Measurements from ENCODE around the gene ZDHHC11B. TPM values are rescaled to one million over a fixed set of nuclear protein-coding genes. Genes with fewer than 3 reads are reported as not detected.
"Not testable (repeated sequence)": the region's sequence is repeated elsewhere in the genome, so short reads cannot be mapped to it uniquely, and the experiment has no call there.

The ZDHHC11B gene, protein sequence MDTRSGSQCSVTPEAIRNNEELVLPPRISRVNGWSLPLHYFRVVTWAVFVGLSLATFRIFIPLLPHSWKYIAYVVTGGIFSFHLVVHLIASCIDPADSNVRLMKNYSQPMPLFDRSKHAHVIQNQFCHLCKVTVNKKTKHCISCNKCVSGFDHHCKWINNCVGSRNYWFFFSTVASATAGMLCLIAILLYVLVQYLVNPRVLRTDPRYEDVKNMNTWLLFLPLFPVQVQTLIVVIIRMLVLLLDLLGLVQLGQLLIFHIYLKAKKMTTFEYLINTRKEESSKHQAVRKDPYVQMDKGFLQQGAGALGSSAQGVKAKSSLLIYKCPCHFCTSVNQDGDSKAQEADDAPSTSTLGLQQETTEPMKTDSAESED
- total RNA-seq: not detected in 2 replicates

GRCh38 chr5:784428-785177 is at the start of gene ZDHHC11B:
TSS of gene ZDHHC11B (minus strand) at chr5:784729. CDS start at chr5:766919, 17,810 bp downstream.
- H3K4me3 Mint-ChIP-seq: peak within 1 kb of the TSS; percentile 79
- H3K9me3 Mint-ChIP-seq; H3K27ac Mint-ChIP-seq; intact Hi-C loops (cut with micrococcal nuclease); H3K27me3 Mint-ChIP-seq; H3K4me1 Mint-ChIP-seq; H3K36me3 Mint-ChIP-seq (ENCODE audit: low read depth): not testable (repeated sequence)
- peak; percentile 95 for DNase-seq

- H3K4me3 Mint-ChIP-seq; intact Hi-C loops (cut with micrococcal nuclease); H3K36me3 Mint-ChIP-seq (ENCODE audit: low read depth); H3K27me3 Mint-ChIP-seq; DNase-seq; H3K4me1 Mint-ChIP-seq; H3K27ac Mint-ChIP-seq; H3K9me3 Mint-ChIP-seq: not testable (repeated sequence)
Measured at GRCh38 chr5:834013-834412, 49.5 kb upstream of the ZDHHC11B start.

GRCh38 chr5:828194-828593 is 43.7 kb upstream of the ZDHHC11B start:
- DNase-seq; H3K27ac Mint-ChIP-seq; H3K27me3 Mint-ChIP-seq; H3K4me1 Mint-ChIP-seq; H3K9me3 Mint-ChIP-seq; H3K4me3 Mint-ChIP-seq; intact Hi-C loops (cut with micrococcal nuclease): not testable (repeated sequence)
- H3K36me3 Mint-ChIP-seq (ENCODE audit: low read depth): peaks cover 15% of the 10 kb centered on the region

DNA sequence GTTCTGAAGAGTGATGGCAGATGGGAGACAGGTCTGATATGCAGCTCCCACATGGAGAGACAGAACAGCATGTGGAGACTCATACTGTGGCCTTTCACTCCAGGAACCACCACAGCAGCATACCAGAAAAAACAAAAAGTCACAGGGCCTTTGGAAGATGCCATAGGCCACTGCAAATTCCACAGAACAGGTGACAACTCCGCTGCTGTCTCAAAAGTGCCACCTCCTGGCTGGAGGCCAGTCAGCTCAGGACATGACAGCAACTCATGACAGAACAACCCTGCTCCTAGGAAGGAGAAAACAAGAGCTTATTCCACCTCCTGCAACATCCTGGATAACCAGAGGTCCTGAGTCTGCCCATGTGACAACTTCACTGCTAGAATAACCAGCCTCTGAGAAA is 41.0 kb upstream of the ZDHHC11B start:
- H3K9me3 Mint-ChIP-seq; DNase-seq; H3K27ac Mint-ChIP-seq; H3K4me1 Mint-ChIP-seq; intact Hi-C loops (cut with micrococcal nuclease); H3K27me3 Mint-ChIP-seq; H3K4me3 Mint-ChIP-seq: not testable (repeated sequence)
- H3K36me3 Mint-ChIP-seq (ENCODE audit: low read depth): peaks cover 21% of the 10 kb centered on the region

- no peak overlapping the region for H3K4me3 Mint-ChIP-seq
- H3K27ac Mint-ChIP-seq: no peak overlapping the region
- no peaks in the 10 kb centered on the region for H3K9me3 Mint-ChIP-seq
- no peaks in the 10 kb centered on the region for H3K27me3 Mint-ChIP-seq
- intact Hi-C loops (cut with micrococcal nuclease): no loop called here
- no peaks in the 10 kb centered on the region for H3K4me1 Mint-ChIP-seq
- no peak for DNase-seq
- H3K36me3 Mint-ChIP-seq (ENCODE audit: low read depth): peaks cover 24% of the 10 kb centered on the region
Measured at GRCh38 chr5:821504-821903, 37.0 kb upstream of the ZDHHC11B start.

- Mint-ChIP-seq H3K4me1 (no peaks in the 10 kb centered on the region), H3K4me3 (no peak overlapping the region), H3K9me3 (no peaks in the 10 kb centered on the region), H3K36me3 (ENCODE audit: low read depth) (peaks cover 27% of the 10 kb centered on the region), H3K27ac (no peak overlapping the region), H3K27me3 (no peaks in the 10 kb centered on the region)
- DNase-seq: no peak
- intact Hi-C loops (cut with micrococcal nuclease): no loop called here
Measured at GRCh38 chr5:820245-820644, 35.7 kb upstream of the ZDHHC11B start.

- no peak for DNase-seq
- Mint-ChIP-seq H3K27me3 (no peaks in the 10 kb centered on the region), H3K27ac (peak overlapping the region; percentile 39), H3K4me1 (no peaks in the 10 kb centered on the region), H3K4me3 (no peak overlapping the region), H3K36me3 (ENCODE audit: low read depth) (peaks cover 20% of the 10 kb centered on the region), H3K9me3 (no peaks in the 10 kb centered on the region)
- intact Hi-C loops (cut with micrococcal nuclease): no loop called here
Measured at GRCh38 chr5:819078-819477, 34.5 kb upstream of the ZDHHC11B start.

DNA sequence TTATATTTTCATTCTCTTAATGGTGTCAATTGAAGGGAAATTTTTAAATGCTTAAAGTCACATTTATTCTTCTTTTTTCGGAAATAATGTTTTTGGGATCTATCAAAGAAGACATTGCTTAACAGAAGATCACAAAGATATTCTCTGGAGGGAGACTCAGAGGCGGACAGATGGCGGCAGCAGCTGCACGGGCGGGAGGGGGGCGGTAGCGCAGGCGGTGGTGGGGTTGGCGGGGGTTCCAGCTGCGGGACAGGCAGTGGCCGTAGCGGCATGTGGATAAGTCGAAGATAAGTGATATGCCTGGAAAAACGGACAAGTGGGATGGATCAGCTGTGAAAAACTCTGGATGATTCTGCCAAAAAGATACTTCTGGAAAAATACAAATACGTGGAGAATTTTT is 31.6 kb upstream of the ZDHHC11B start:
- no peak for DNase-seq
- no peaks in the 10 kb centered on the region for H3K9me3 Mint-ChIP-seq
- intact Hi-C loops (cut with micrococcal nuclease): no loop called here
- H3K27ac Mint-ChIP-seq: no peak overlapping the region
- H3K4me3 Mint-ChIP-seq: no peak overlapping the region
- peaks cover 11% of the 10 kb centered on the region for H3K36me3 Mint-ChIP-seq (ENCODE audit: low read depth)
- H3K4me1 Mint-ChIP-seq: no peaks in the 10 kb centered on the region
- H3K27me3 Mint-ChIP-seq: no peaks in the 10 kb centered on the region

DNA sequence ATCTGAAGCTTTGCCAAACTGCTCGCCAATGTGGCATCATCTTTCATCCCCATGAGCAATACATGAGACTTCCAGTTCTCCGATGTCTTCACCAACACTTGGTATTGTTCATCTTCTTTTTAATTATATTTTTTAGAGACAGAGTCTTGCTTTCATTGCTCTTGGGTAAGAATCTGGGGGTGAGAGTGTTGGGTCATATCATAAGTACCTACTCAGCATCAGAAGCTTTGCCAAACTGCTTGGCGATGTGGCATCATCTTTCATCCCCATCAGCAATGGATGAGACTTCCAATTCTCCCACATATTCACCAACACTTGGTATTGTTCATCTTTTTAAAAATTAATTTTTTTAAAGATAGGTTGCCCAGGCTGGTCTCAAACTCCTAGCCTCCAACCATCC is 30.9 kb upstream of the ZDHHC11B start:
- H3K27ac Mint-ChIP-seq: no peak overlapping the region
- intact Hi-C loops (cut with micrococcal nuclease): no loop called here
- DNase-seq: no peak
- H3K4me1 Mint-ChIP-seq: no peaks in the 10 kb centered on the region
- no peaks in the 10 kb centered on the region for H3K9me3 Mint-ChIP-seq
- no peaks in the 10 kb centered on the region for H3K27me3 Mint-ChIP-seq
- H3K4me3 Mint-ChIP-seq: no peak overlapping the region
- H3K36me3 Mint-ChIP-seq (ENCODE audit: low read depth): peaks cover 11% of the 10 kb centered on the region

GRCh38 chr5:813575-813974 is 29.0 kb upstream of the ZDHHC11B start:
- H3K27me3 Mint-ChIP-seq; H3K27ac Mint-ChIP-seq; DNase-seq; H3K4me3 Mint-ChIP-seq; H3K4me1 Mint-ChIP-seq; H3K9me3 Mint-ChIP-seq; intact Hi-C loops (cut with micrococcal nuclease): not testable (repeated sequence)
- peaks cover 11% of the 10 kb centered on the region for H3K36me3 Mint-ChIP-seq (ENCODE audit: low read depth)

GRCh38 chr5:811384-811783 is 26.9 kb upstream of the ZDHHC11B start:
- H3K4me1 Mint-ChIP-seq; DNase-seq; H3K27me3 Mint-ChIP-seq; H3K27ac Mint-ChIP-seq; H3K9me3 Mint-ChIP-seq; H3K36me3 Mint-ChIP-seq (ENCODE audit: low read depth); H3K4me3 Mint-ChIP-seq; intact Hi-C loops (cut with micrococcal nuclease): not testable (repeated sequence)

DNA sequence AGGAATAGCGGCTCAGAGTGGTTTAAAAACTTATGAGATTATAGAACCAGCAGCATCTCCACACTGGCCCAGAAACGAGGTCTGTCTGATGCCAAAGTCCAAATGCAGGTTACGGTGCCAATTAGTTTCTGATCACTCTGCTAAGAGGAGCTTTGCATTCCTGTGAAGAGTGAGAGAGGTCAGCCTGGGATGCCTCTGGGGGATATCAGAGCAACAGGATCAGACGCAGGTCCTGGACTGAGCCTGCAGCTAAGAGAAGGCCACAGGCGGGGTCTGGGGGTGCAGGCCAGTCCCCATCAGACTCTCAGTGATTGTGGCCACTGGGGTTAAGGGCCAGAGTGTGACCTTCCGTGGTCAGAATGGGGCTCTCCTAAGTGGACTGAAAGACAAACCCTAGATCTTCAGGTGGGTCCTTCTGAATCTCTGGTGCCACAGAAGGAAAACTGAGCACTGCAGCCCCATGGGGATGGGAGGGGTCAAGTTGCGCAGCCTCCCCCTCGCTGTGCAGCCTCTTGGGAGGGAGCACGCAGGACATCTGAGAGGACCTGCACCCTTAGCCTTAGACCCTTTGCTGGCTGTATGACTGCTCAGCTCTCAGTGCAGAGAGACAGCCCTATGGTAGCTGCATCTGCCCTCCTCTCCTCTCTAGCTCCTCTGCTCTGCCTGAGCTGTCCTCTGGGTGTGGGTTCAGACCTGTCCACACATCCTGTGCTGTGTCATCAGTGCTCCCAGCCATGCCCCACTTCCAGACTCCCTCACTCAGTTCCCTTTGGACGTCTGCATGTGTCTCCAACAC is 23.4 kb upstream of the ZDHHC11B start:
- H3K27ac Mint-ChIP-seq; H3K4me1 Mint-ChIP-seq; intact Hi-C loops (cut with micrococcal nuclease); H3K36me3 Mint-ChIP-seq (ENCODE audit: low read depth); H3K4me3 Mint-ChIP-seq; DNase-seq; H3K9me3 Mint-ChIP-seq; H3K27me3 Mint-ChIP-seq: not testable (repeated sequence)

GRCh38 chr5:801472-801871 is 16.9 kb upstream of the ZDHHC11B start:
- Mint-ChIP-seq H3K9me3 (peaks cover 10% of the 10 kb centered on the region), H3K4me1 (no peaks in the 10 kb centered on the region)

GRCh38 chr5:801055-801454 is 16.5 kb upstream of the ZDHHC11B start:
- H3K27ac Mint-ChIP-seq; H3K27me3 Mint-ChIP-seq; H3K4me3 Mint-ChIP-seq; intact Hi-C loops (cut with micrococcal nuclease); DNase-seq; H3K4me1 Mint-ChIP-seq: not testable (repeated sequence)
- Mint-ChIP-seq H3K36me3 (ENCODE audit: low read depth) (peaks cover 14% of the 10 kb centered on the region), H3K9me3 (peaks cover 10% of the 10 kb centered on the region)

More at GRCh38 chr5:801472-801871, 16.9 kb upstream of the ZDHHC11B start:
- Mint-ChIP-seq H3K27me3 (no peaks in the 10 kb centered on the region), H3K36me3 (ENCODE audit: low read depth) (peaks cover 14% of the 10 kb centered on the region), H3K4me3 (no peak overlapping the region), H3K27ac (no peak overlapping the region)
- intact Hi-C loops (cut with micrococcal nuclease): no loop called here
- DNase-seq: no peak

All from activated CD4-positive, alpha-beta T cell treated with anti-CD3 and anti-CD28 coated beads, Interleukin-2, amount 10 ng/mL, durations not matched to agents 24 days and 14 days (primary cell).